ENCODE measurements around the gene SORL1.

The SORL1 gene

GRCh38 chr11:121553389-121553788 lies 101.3 kb downstream of the SORL1 start:
- Histone ChIP-seq H2BK5ac (ENCODE audit: low read length) (no peak overlapping the region), H3K23ac (ENCODE audit: low read length) (no peak overlapping the region), H3K27me3 (ENCODE audit: insufficient read depth, low read length, poor library complexity) (no peaks in the 10 kb centered on the region), H3K36me3 (ENCODE audit: control insufficient read depth, insufficient read depth, low read length) (peaks cover 7% of the 10 kb centered on the region), H3K4me3 (ENCODE audit: low read length) (no peak overlapping the region), H2BK15ac (replicated peaks; ENCODE audit: low read depth) (no peak overlapping the region), H3K18ac (ENCODE audit: low read length) (no peak overlapping the region), H2BK120ac (ENCODE audit: low read depth, low read length) (no peak overlapping the region), H3K4me2 (ENCODE audit: low read length) (no peak overlapping the region), H3K4me1 (ENCODE audit: control insufficient read depth, low read depth, low read length) (peaks cover 2% of the 10 kb centered on the region), H4K8ac (ENCODE audit: low read depth, low read length) (no peak overlapping the region), H2AK5ac (ENCODE audit: low read length) (no peak overlapping the region), H3K27ac (ENCODE audit: low read depth, low read length) (no peak overlapping the region), H3K56ac (ENCODE audit: low read length) (no peak overlapping the region), H3K9ac (ENCODE audit: low read length) (no peak overlapping the region), H3K79me2 (ENCODE audit: control insufficient read depth, insufficient read depth, low read length) (no peaks in the 10 kb centered on the region), H3K4ac (ENCODE audit: low read depth, low read length) (no peak overlapping the region), H4K5ac (ENCODE audit: low read length) (no peak overlapping the region), H3K79me1 (ENCODE audit: low read length) (no peaks in the 10 kb centered on the region)
- WGBS (ENCODE audit: extremely low coverage, insufficient coverage, low lambda C conversion rate) = no CpG with 5 or more reads among the region's 3 CpGs
- DNase-seq = no peak

DNA sequence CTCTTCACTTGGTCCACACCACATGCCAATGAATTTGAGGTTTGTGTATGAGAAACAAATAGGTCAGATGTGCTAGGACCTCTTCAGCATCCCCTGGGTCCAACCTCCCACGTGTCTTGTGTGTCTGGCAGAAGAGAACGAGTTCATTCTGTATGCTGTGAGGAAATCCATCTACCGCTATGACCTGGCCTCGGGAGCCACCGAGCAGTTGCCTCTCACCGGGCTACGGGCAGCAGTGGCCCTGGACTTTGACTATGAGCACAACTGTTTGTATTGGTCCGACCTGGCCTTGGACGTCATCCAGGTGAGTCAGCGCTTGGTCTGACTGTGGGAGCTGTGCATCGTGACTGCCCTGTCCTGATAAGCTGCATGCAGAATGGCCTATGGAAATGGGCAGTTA lies 101.7 kb downstream of the SORL1 start:
- H3K27me3 ChIP-seq (ENCODE audit: insufficient read depth, low read length, poor library complexity) = no peaks in the 10 kb centered on the region
- H3K4me3 ChIP-seq (ENCODE audit: low read length) = no peak overlapping the region
- no CpG with 5 or more reads among the region's 11 CpGs for WGBS (ENCODE audit: extremely low coverage, insufficient coverage, low lambda C conversion rate)

DNA sequence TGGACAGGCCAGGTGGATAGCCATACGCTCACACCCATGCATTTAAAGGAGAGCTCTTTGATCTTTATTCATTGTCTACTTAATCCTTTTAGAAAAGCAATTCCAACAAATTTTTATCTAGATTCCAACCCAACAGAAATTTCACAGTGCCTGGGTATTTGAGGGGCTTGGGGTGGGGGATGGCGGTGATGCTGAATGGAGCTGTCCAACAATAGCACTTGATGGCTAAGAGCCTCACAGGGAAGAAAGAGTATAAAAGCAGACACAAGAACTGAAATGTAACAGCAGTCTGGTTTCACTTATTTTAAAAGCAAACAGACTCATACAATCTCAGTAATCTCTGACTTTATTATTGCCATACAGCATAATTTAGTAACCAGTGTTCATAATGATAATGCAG lies 102.4 kb downstream of the SORL1 start:
- no peak overlapping the region for H3K4me2 ChIP-seq (ENCODE audit: low read length)
- H3K27me3 ChIP-seq (ENCODE audit: insufficient read depth, low read length, poor library complexity) = no peaks in the 10 kb centered on the region
- H3K27ac ChIP-seq (ENCODE audit: low read depth, low read length) = no peak overlapping the region
- no peak overlapping the region for H2AK5ac ChIP-seq (ENCODE audit: low read length)
- no peak for DNase-seq
- H3K18ac ChIP-seq (ENCODE audit: low read length) = no peak overlapping the region
- H3K23ac ChIP-seq (ENCODE audit: low read length) = no peak overlapping the region
- H3K79me1 ChIP-seq (ENCODE audit: low read length) = no peaks in the 10 kb centered on the region
- H4K8ac ChIP-seq (ENCODE audit: low read depth, low read length) = no peak overlapping the region
- H3K36me3 ChIP-seq (ENCODE audit: control insufficient read depth, insufficient read depth, low read length) = peaks cover 7% of the 10 kb centered on the region
- H2BK15ac ChIP-seq (replicated peaks; ENCODE audit: low read depth) = no peak overlapping the region
- H3K9ac ChIP-seq (ENCODE audit: low read length) = no peak overlapping the region
- H3K4ac ChIP-seq (ENCODE audit: low read depth, low read length) = no peak overlapping the region
- H3K4me3 ChIP-seq (ENCODE audit: low read length) = no peak overlapping the region
- no peak overlapping the region for H3K56ac ChIP-seq (ENCODE audit: low read length)
- H4K5ac ChIP-seq (ENCODE audit: low read length) = no peak overlapping the region
- H2BK120ac ChIP-seq (ENCODE audit: low read depth, low read length) = no peak overlapping the region
- peaks cover 2% of the 10 kb centered on the region for H3K4me1 ChIP-seq (ENCODE audit: control insufficient read depth, low read depth, low read length)
- WGBS (ENCODE audit: extremely low coverage, insufficient coverage, low lambda C conversion rate) = no CpG with 5 or more reads among the region's 2 CpGs
- H2BK5ac ChIP-seq (ENCODE audit: low read length) = no peak overlapping the region
- no peaks in the 10 kb centered on the region for H3K79me2 ChIP-seq (ENCODE audit: control insufficient read depth, insufficient read depth, low read length)

More for the DNA sequence above, 101.7 kb downstream of the SORL1 start:
- peaks cover 2% of the 10 kb centered on the region for H3K4me1 ChIP-seq (ENCODE audit: control insufficient read depth, low read depth, low read length)
- H3K27ac ChIP-seq (ENCODE audit: low read depth, low read length) = no peak overlapping the region
- no peak overlapping the region for H3K23ac ChIP-seq (ENCODE audit: low read length)
- no peak overlapping the region for H3K4ac ChIP-seq (ENCODE audit: low read depth, low read length)
- no peak for DNase-seq
- no peaks in the 10 kb centered on the region for H3K79me1 ChIP-seq (ENCODE audit: low read length)
- no peak overlapping the region for H4K5ac ChIP-seq (ENCODE audit: low read length)
- no peak overlapping the region for H3K56ac ChIP-seq (ENCODE audit: low read length)
- H4K8ac ChIP-seq (ENCODE audit: low read depth, low read length) = no peak overlapping the region
- no peak overlapping the region for H3K4me2 ChIP-seq (ENCODE audit: low read length)
- H3K18ac ChIP-seq (ENCODE audit: low read length) = no peak overlapping the region
- H3K36me3 ChIP-seq (ENCODE audit: control insufficient read depth, insufficient read depth, low read length) = peaks cover 7% of the 10 kb centered on the region
- H3K79me2 ChIP-seq (ENCODE audit: control insufficient read depth, insufficient read depth, low read length) = no peaks in the 10 kb centered on the region
- no peak overlapping the region for H2BK5ac ChIP-seq (ENCODE audit: low read length)
- H2BK120ac ChIP-seq (ENCODE audit: low read depth, low read length) = no peak overlapping the region
- H3K9ac ChIP-seq (ENCODE audit: low read length) = no peak overlapping the region
- H2AK5ac ChIP-seq (ENCODE audit: low read length) = no peak overlapping the region
- no peak overlapping the region for H2BK15ac ChIP-seq (replicated peaks; ENCODE audit: low read depth)

- Histone ChIP-seq H2BK5ac (ENCODE audit: low read length) (no peak overlapping the region), H3K36me3 (ENCODE audit: control insufficient read depth, insufficient read depth, low read length) (peaks cover 7% of the 10 kb centered on the region), H4K5ac (ENCODE audit: low read length) (no peak overlapping the region), H3K79me1 (ENCODE audit: low read length) (no peaks in the 10 kb centered on the region), H3K4me3 (ENCODE audit: low read length) (no peak overlapping the region), H3K4me2 (ENCODE audit: low read length) (no peak overlapping the region), H3K9ac (ENCODE audit: low read length) (no peak overlapping the region), H4K8ac (ENCODE audit: low read depth, low read length) (no peak overlapping the region), H3K56ac (ENCODE audit: low read length) (no peak overlapping the region), H3K18ac (ENCODE audit: low read length) (no peak overlapping the region), H2AK5ac (ENCODE audit: low read length) (no peak overlapping the region), H2BK120ac (ENCODE audit: low read depth, low read length) (no peak overlapping the region), H3K23ac (ENCODE audit: low read length) (no peak overlapping the region), H3K79me2 (ENCODE audit: control insufficient read depth, insufficient read depth, low read length) (no peaks in the 10 kb centered on the region), H3K4me1 (ENCODE audit: control insufficient read depth, low read depth, low read length) (peaks cover 5% of the 10 kb centered on the region), H2BK15ac (replicated peaks; ENCODE audit: low read depth) (no peak overlapping the region), H3K4ac (ENCODE audit: low read depth, low read length) (no peak overlapping the region), H3K27ac (ENCODE audit: low read depth, low read length) (no peak overlapping the region), H3K27me3 (ENCODE audit: insufficient read depth, low read length, poor library complexity) (no peaks in the 10 kb centered on the region)
- WGBS (ENCODE audit: extremely low coverage, insufficient coverage, low lambda C conversion rate) = no CpG with 5 or more reads among the region's 5 CpGs
- no peak for DNase-seq
These were observed 103.0 kb downstream of the SORL1 start for GRCh38 chr11:121555121-121555520.

- no CpG with 5 or more reads among the region's 7 CpGs for WGBS (ENCODE audit: extremely low coverage, insufficient coverage, low lambda C conversion rate)
- Histone ChIP-seq H3K4me1 (ENCODE audit: control insufficient read depth, low read depth, low read length) (peaks cover 5% of the 10 kb centered on the region), H2BK5ac (ENCODE audit: low read length) (no peak overlapping the region)
These were observed 104.8 kb downstream of the SORL1 start for GRCh38 chr11:121556937-121557336.

GRCh38 chr11:121557348-121557747 lies 105.2 kb downstream of the SORL1 start:
- Histone ChIP-seq H3K79me2 (ENCODE audit: control insufficient read depth, insufficient read depth, low read length) (no peaks in the 10 kb centered on the region), H3K27ac (ENCODE audit: low read depth, low read length) (no peak overlapping the region), H3K36me3 (ENCODE audit: control insufficient read depth, insufficient read depth, low read length) (peaks cover 5% of the 10 kb centered on the region), H2BK120ac (ENCODE audit: low read depth, low read length) (no peak overlapping the region), H2AK5ac (ENCODE audit: low read length) (no peak overlapping the region), H3K4me2 (ENCODE audit: low read length) (no peak overlapping the region), H2BK5ac (ENCODE audit: low read length) (no peak overlapping the region), H3K18ac (ENCODE audit: low read length) (no peak overlapping the region), H3K4me1 (ENCODE audit: control insufficient read depth, low read depth, low read length) (peaks cover 5% of the 10 kb centered on the region), H4K8ac (ENCODE audit: low read depth, low read length) (no peak overlapping the region), H3K4me3 (ENCODE audit: low read length) (no peak overlapping the region), H4K5ac (ENCODE audit: low read length) (no peak overlapping the region), H3K27me3 (ENCODE audit: insufficient read depth, low read length, poor library complexity) (no peaks in the 10 kb centered on the region), H2BK15ac (replicated peaks; ENCODE audit: low read depth) (no peak overlapping the region), H3K9ac (ENCODE audit: low read length) (no peak overlapping the region), H3K4ac (ENCODE audit: low read depth, low read length) (no peak overlapping the region), H3K56ac (ENCODE audit: low read length) (no peak overlapping the region), H3K79me1 (ENCODE audit: low read length) (no peaks in the 10 kb centered on the region), H3K23ac (ENCODE audit: low read length) (no peak overlapping the region)
- DNase-seq = no peak
- no CpG with 5 or more reads among the region's 8 CpGs for WGBS (ENCODE audit: extremely low coverage, insufficient coverage, low lambda C conversion rate)

More at GRCh38 chr11:121556937-121557336, 104.8 kb downstream of the SORL1 start:
- H2BK120ac ChIP-seq (ENCODE audit: low read depth, low read length) = no peak overlapping the region
- H4K5ac ChIP-seq (ENCODE audit: low read length) = no peak overlapping the region
- no peak overlapping the region for H3K4ac ChIP-seq (ENCODE audit: low read depth, low read length)
- no peak overlapping the region for H4K8ac ChIP-seq (ENCODE audit: low read depth, low read length)
- no peak overlapping the region for H2AK5ac ChIP-seq (ENCODE audit: low read length)
- no peak overlapping the region for H3K4me3 ChIP-seq (ENCODE audit: low read length)
- no peak overlapping the region for H3K4me2 ChIP-seq (ENCODE audit: low read length)
- no peak overlapping the region for H3K18ac ChIP-seq (ENCODE audit: low read length)
- H3K79me1 ChIP-seq (ENCODE audit: low read length) = no peaks in the 10 kb centered on the region
- H2BK15ac ChIP-seq (replicated peaks; ENCODE audit: low read depth) = no peak overlapping the region
- H3K56ac ChIP-seq (ENCODE audit: low read length) = no peak overlapping the region
- H3K23ac ChIP-seq (ENCODE audit: low read length) = no peak overlapping the region
- H3K9ac ChIP-seq (ENCODE audit: low read length) = no peak overlapping the region
- no peak for DNase-seq
- H3K27me3 ChIP-seq (ENCODE audit: insufficient read depth, low read length, poor library complexity) = no peaks in the 10 kb centered on the region
- H3K79me2 ChIP-seq (ENCODE audit: control insufficient read depth, insufficient read depth, low read length) = no peaks in the 10 kb centered on the region
- no peak overlapping the region for H3K27ac ChIP-seq (ENCODE audit: low read depth, low read length)
- H3K36me3 ChIP-seq (ENCODE audit: control insufficient read depth, insufficient read depth, low read length) = peaks cover 5% of the 10 kb centered on the region

All from mesendoderm (in vitro differentiated cells).